GM21737 (cell line): Measurements from ENCODE around the gene SNCB.

ENCODE experiments used
- ATAC-seq: cut with Tn5 transposase; IDR thresholded peaks from one replicate; pipeline ENCODE4 v1.9.1; 2021; ENCODE audit warnings: mild to moderate bottlenecking, moderate library complexity; ENCODE audit not compliant: unreplicated experiment

Gene SNCB

GRCh38 chr5:176625966-176626875 lies 4.1 kb downstream of the SNCB start:
- ATAC-seq: no peak

GRCh38 chr5:176625512-176625911 lies 4.8 kb downstream of the SNCB start:
- no peak for ATAC-seq

- ATAC-seq: no peak
Measured at GRCh38 chr5:176624938-176625337, 5.4 kb downstream of the SNCB start.

GRCh38 chr5:176624142-176624541 lies 6.2 kb downstream of the SNCB start:
- ATAC-seq: no peak

- ATAC-seq: no peak
Measured at GRCh38 chr5:176621661-176622079, 8.7 kb downstream of the SNCB start.

GRCh38 chr5:176620333-176620981 lies 9.9 kb downstream of the SNCB start:
- ATAC-seq: no peak

- no peak for ATAC-seq
Measured at GRCh38 chr5:176619569-176620332, 10.6 kb downstream of the SNCB start.

- ATAC-seq: peak; percentile 81
Measured at GRCh38 chr5:176619203-176619568, 11.1 kb downstream of the SNCB start.

- no peak for ATAC-seq
Measured at GRCh38 chr5:176618783-176619182, 11.6 kb downstream of the SNCB start.

- no peak for ATAC-seq
Measured at GRCh38 chr5:176616511-176616910, 13.8 kb downstream of the SNCB start.

- ATAC-seq: no peak
Measured at GRCh38 chr5:176614805-176615478, 15.4 kb downstream of the SNCB start.

- ATAC-seq: no peak
Measured at GRCh38 chr5:176612855-176613254, 17.5 kb downstream of the SNCB start.

- ATAC-seq: no peak
Measured at GRCh38 chr5:176612008-176612407, 18.3 kb downstream of the SNCB start.

- ATAC-seq: no peak
Measured at GRCh38 chr5:176611435-176611834, 18.9 kb downstream of the SNCB start.

GRCh38 chr5:176610435-176610773 lies 19.9 kb downstream of the SNCB start:
- ATAC-seq: peak; percentile 7

- ATAC-seq: peak; percentile 76
Measured at GRCh38 chr5:176609724-176610434, 20.5 kb downstream of the SNCB start, which contains the start of gene GPRIN1. GPRIN1 (minus strand) TSS chr5:176610156; CDS start chr5:176599834, 10,322 bp downstream.

GRCh38 chr5:176608937-176609723 lies 21.2 kb downstream of the SNCB start:
- ATAC-seq: peak; percentile 15

GRCh38 chr5:176608142-176608705 lies 22.1 kb downstream of the SNCB start:
- ATAC-seq: no peak

- no peak for ATAC-seq
Measured at GRCh38 chr5:176606875-176607274, 23.5 kb downstream of the SNCB start.
